GM23248 (cell line): ENCODE measurements around the gene HJV. TPM values are rescaled to one million over a fixed set of nuclear protein-coding genes. Genes with fewer than 3 reads are reported as not detected.

Experiments
- DNase-seq: peaks from one replicate; pipeline ENCODE4 v3.0.0-alpha.2; 2015
- H2AFZ ChIP-seq: fragments of 200-600 bp; sonication (generic); 2 replicates; pipeline ENCODE4 v1.6.1; 2016; ENCODE audit warnings: antibody characterized with exemption
- H3F3A ChIP-seq: fragments of 200-600 bp; sonication (generic); 2 replicates; pipeline ENCODE4 v1.6.1; 2016; ENCODE audit warnings: mild to moderate bottlenecking, antibody characterized with exemption, mixed run types; ENCODE audit not compliant: insufficient read depth
- H3K27ac ChIP-seq: fragments of 200-600 bp; sonication (generic); 2 replicates; pipeline ENCODE4 v1.5.1; 2016; ENCODE audit warnings: mild to moderate bottlenecking
- H3K27me3 ChIP-seq: fragments of 200-600 bp; sonication (generic); replicated peaks from 2 replicates; pipeline ENCODE4 v1.6.1; 2016; ENCODE audit warnings: mild to moderate bottlenecking; ENCODE audit not compliant: insufficient read depth
- H3K36me3 ChIP-seq: fragments of 200-600 bp; sonication (generic); 2 replicates; pipeline ENCODE4 v1.6.1; 2016; ENCODE audit warnings: low read depth, mild to moderate bottlenecking
- H3K4me1 ChIP-seq: fragments of 200-600 bp; sonication (generic); 2 replicates; pipeline ENCODE4 v1.6.1; 2016; ENCODE audit warnings: mild to moderate bottlenecking; ENCODE audit not compliant: insufficient read depth
- H3K4me2 ChIP-seq: fragments of 200-600 bp; sonication (generic); one replicate; pipeline ENCODE4 v1.6.1; 2016; ENCODE audit warnings: mild to moderate bottlenecking; ENCODE audit not compliant: unreplicated experiment
- H3K4me3 ChIP-seq: fragments of 200-600 bp; sonication (generic); 2 replicates; pipeline ENCODE4 v1.5.1; 2016; ENCODE audit warnings: mild to moderate bottlenecking
- H3K79me2 ChIP-seq: fragments of 200-600 bp; sonication (generic); 2 replicates; pipeline ENCODE4 v1.6.1; 2016; ENCODE audit warnings: mild to moderate bottlenecking; ENCODE audit not compliant: insufficient read depth
- H3K9ac ChIP-seq: fragments of 200-600 bp; sonication (generic); 2 replicates; pipeline ENCODE4 v1.6.1; 2016; ENCODE audit warnings: mild to moderate bottlenecking
- H3K9me2 ChIP-seq: fragments of 200-600 bp; sonication (generic); 2 replicates; pipeline ENCODE4 v1.6.1; 2016; ENCODE audit warnings: mixed run types, mild to moderate bottlenecking, moderate library complexity; ENCODE audit not compliant: insufficient read depth
- H3K9me3 ChIP-seq: fragments of 200-600 bp; sonication (generic); one replicate; pipeline ENCODE4 v1.6.1; 2017; ENCODE audit warnings: low read depth
- H4K20me1 ChIP-seq: fragments of 200-600 bp; sonication (generic); 2 replicates; pipeline ENCODE4 v1.6.0; 2016; ENCODE audit not compliant: insufficient read depth
- EZH2 ChIP-seq: fragments of 200-600 bp; sonication (generic); IDR thresholded peaks from 2 replicates; pipeline ENCODE4 v1.6.1; 2018; ENCODE audit warnings: antibody characterized with exemption, mild to moderate bottlenecking; ENCODE audit not compliant: insufficient read depth, poor library complexity, severe bottlenecking
- EZH2phosphoT487 ChIP-seq: fragments of 200-600 bp; sonication (generic); IDR thresholded peaks from 2 replicates; pipeline ENCODE4 v1.6.1; 2018; ENCODE audit warnings: antibody characterized with exemption, moderate library complexity, mild to moderate bottlenecking, low read depth; ENCODE audit not compliant: insufficient read depth
- WGBS, 2 experiments: methylation state at CpG; one replicate each; pipeline ENCODE4 v1.1.6; 2015 to 2017; ENCODE audit warnings: low lambda C conversion rate in 2 of 2, low coverage in 1 of 2; ENCODE audit errors: missing lambda C conversion rate in 2 of 2; 5-methylcytosine and 5-hydroxymethylcytosine counted together
- in situ Hi-C: fragments of 300-500 bp; cut with MboI; formaldehyde crosslinking; loops from 2 replicates; pipeline ENCODE4 v1.15.0; 2020
- polyA plus RNA-seq: library from polyadenylated mRNA; unstranded; fragments of >200 nt; fragmentation: Nextera tagmentation; extraction: Ambion mirVana; gene quantifications from 2 replicates; pipeline ENCODE4 v1.2.1, GENCODE V29; 2016
- total RNA-seq: library from RNA; depleted of rRNA; stranded (reverse); fragments of >200 nt; shearing (Covaris generic); gene quantifications from 2 replicates; pipeline ENCODE4 v1.2.3, GENCODE V29; 2014

The HJV gene
- total and polyA plus RNA-seq, 2 experiments from 2014 or later = not detected

DNA sequence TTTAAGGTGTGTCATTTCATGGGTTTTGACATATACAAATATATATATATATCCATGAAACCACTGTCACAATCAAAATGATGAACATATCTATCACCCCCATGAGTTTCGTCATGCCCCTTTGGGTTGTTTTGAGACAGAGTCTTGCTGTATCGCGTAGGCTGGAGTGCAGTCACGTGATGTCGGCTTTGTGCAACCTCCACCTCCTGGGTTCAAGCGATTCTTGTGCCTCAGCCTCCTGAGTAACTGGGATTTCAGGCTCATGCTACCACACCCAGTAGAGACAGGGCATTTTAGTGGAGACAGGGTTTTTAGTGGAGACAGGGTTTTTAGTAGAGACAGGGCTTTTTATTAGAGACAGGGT is 8.0 kb downstream of the HJV start:
- DNase-seq = no peak
- Histone ChIP-seq H2AFZ (no peak overlapping the region), H3F3A (peaks cover 25% of the 10 kb centered on the region), H3K27me3 (no peaks in the 10 kb centered on the region), H3K4me3 (no peak overlapping the region), H3K36me3 (no peaks in the 10 kb centered on the region), H3K79me2 (no peaks in the 10 kb centered on the region), H3K4me2 (peak overlapping the region; percentile 5), H3K9me3 (no peaks in the 10 kb centered on the region), H3K9ac (0 out of 2 replicates have a peak overlapping the region, but pooled peaks have one; percentile 8), H3K4me1 (peaks cover 19% of the 10 kb centered on the region), H4K20me1 (no peaks in the 10 kb centered on the region), H3K27ac (peak overlapping the region; percentile 40), H3K9me2 (no peaks in the 10 kb centered on the region)
- no peak for TF ChIP-seq EZH2
- in situ Hi-C loops = no loop called here
- WGBS, 2 experiments = 73 to 76% methylated on average over 6 of the region's 6 CpGs

DNA sequence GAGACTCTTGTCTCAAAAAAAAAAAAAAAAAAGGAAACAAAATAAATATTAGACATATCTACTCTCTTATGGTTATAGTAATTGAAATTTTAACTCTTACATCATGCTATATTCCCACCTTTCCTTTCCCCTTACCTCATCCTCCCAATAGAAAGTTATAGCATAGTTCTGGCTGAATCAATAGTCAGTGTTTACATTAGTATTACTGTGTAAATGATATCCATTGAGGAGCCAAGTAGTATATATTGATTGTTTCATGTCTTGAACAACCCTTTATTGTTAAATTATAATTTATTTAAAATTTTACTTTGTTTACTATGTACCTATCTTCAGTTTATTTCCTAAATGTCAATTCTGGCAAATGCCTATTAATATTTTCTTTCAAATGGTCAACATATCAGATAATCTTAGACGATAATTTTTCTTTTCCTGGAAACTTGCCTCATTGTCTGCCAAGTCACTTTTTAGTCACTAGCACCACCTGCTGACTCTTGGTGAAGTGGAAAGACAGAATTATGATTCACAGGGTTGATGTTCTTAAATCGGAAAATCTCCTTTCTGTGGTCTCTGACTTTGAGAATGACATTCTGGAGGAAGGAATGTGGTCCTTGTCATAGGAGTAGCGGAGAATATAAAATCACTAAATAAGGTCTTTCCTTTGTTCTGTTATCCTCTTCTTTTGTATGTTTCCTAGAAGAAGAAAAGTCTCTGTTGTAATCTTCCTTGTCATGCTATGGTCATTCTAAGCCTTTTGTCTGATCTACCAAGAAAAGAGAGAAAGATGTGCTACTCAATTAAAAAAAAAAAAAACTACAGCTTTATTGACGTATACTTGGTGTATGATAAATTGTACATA is 8.6 kb downstream of the HJV start:
- H3K27ac ChIP-seq = peak overlapping the region; percentile 40
- H3K4me2 ChIP-seq = peak overlapping the region; percentile 5
- no peak for TF ChIP-seq EZH2
- TF ChIP-seq EZH2phosphoT487 = no peak

DNA sequence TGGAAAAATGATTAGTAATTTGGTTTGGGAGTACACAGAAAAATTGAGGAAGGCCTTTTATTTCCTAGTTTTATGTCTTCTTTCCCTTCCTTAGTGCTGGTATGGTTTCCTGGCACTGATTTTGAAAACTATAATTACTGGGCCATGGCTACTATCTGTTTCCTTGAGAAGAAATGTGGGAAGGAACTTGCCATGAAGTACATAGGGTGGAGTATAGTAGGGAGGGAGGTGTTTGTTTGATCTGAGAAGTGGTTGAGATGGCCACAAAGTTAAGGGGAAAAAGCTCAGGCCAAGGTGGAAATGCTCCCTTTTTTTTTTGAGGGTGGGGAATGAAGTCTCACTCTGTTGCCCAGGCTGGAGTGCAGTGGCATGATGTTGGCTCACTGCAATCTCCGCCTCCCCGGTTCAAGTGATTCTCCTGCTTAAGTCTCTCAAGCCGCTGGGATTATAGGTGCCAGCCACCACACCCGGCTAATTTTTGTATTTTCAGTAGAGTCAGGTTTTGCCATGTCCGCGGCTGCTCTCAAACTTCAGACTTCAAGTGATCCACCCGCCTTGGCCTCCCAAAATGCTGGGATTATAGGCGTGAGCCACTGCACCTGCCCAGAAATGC is 11.3 kb downstream of the HJV start:
- Histone ChIP-seq H3K27me3 (no peaks in the 10 kb centered on the region), H3F3A (peaks cover 14% of the 10 kb centered on the region), H3K79me2 (no peaks in the 10 kb centered on the region), H3K4me3 (no peak overlapping the region), H2AFZ (peak overlapping the region; percentile 10; the same call in 1 of the 2 replicates), H3K9me3 (no peaks in the 10 kb centered on the region), H3K36me3 (no peaks in the 10 kb centered on the region), H3K4me2 (no peak overlapping the region), H3K9ac (no peak overlapping the region), H4K20me1 (no peaks in the 10 kb centered on the region), H3K9me2 (no peaks in the 10 kb centered on the region), H3K27ac (no peak overlapping the region), H3K4me1 (peaks cover 10% of the 10 kb centered on the region; the same call in 1 of the 2 replicates)
- in situ Hi-C loops = no loop called here
- DNase-seq = no peak
- no peak for TF ChIP-seq EZH2
- TF ChIP-seq EZH2phosphoT487 = no peak
- 91 to 93% methylated on average over 7 to 8 of the region's 8 CpGs for WGBS, 2 experiments

More for the DNA sequence above, 8.6 kb downstream of the HJV start:
- H3K9me2 ChIP-seq = no peaks in the 10 kb centered on the region
- peaks cover 25% of the 10 kb centered on the region for H3F3A ChIP-seq
- H3K9me3 ChIP-seq = no peaks in the 10 kb centered on the region
- no peaks in the 10 kb centered on the region for H3K27me3 ChIP-seq
- in situ Hi-C loops = no loop called here
- H4K20me1 ChIP-seq = no peaks in the 10 kb centered on the region
- no peaks in the 10 kb centered on the region for H3K36me3 ChIP-seq
- H2AFZ ChIP-seq = no peak overlapping the region
- no peaks in the 10 kb centered on the region for H3K79me2 ChIP-seq
- 0 to 2% methylated on average over 4 of the region's 4 CpGs for WGBS, 2 experiments
- H3K9ac ChIP-seq = 0 out of 2 replicates have a peak overlapping the region, but pooled peaks have one; percentile 8
- H3K4me1 ChIP-seq = peaks cover 19% of the 10 kb centered on the region
- peak; percentile 93 for DNase-seq
- H3K4me3 ChIP-seq = no peak overlapping the region

DNA sequence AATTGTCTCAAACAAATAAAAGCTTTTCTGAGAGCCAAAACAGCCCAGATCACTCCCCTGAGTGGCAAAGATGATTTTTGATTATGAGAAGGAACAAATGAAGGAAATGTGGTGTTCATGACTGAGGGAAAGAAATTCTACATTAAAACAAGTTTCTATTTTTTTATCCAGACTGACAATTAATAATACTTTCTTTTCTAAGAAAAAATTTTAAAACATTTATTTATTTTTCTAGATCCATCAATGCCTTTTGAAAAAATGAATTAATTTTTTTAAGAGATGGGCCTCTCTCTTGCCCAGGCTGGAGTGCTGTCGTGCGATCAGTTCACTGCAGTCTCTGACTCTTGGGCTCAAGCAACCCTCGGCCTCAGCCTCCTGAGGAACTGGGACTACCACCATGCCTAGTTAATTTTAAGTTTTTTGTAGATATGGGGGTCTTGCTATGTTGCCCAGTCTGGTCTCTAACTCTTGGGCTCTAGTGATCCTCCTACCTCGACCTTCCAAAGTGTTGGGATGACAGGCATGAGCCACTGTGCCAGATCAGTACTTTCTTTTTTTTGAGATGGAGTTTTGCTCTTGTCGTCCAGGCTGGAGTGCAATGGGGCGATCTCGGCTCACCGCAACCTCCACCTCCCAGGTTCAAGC is 13.9 kb downstream of the HJV start:
- H4K20me1 ChIP-seq = no peaks in the 10 kb centered on the region
- no peak overlapping the region for H3K27ac ChIP-seq
- 70 to 81% methylated on average over 8 of the region's 8 CpGs for WGBS, 2 experiments
- H3K9me2 ChIP-seq = no peaks in the 10 kb centered on the region
- no peaks in the 10 kb centered on the region for H3K27me3 ChIP-seq
- no peak overlapping the region for H3K4me2 ChIP-seq
- DNase-seq = no peak
- H3K4me3 ChIP-seq = no peak overlapping the region
- no peak for TF ChIP-seq EZH2phosphoT487
- no peak for TF ChIP-seq EZH2
- peaks cover 6% of the 10 kb centered on the region; the same call in 1 of the 2 replicates for H3F3A ChIP-seq
- no peaks in the 10 kb centered on the region for H3K9me3 ChIP-seq
- in situ Hi-C loops = no loop called here
- H3K4me1 ChIP-seq = 0 out of 2 replicates have a peak, but pooled peaks cover 3% of the 10 kb centered on the region
- no peaks in the 10 kb centered on the region for H3K79me2 ChIP-seq
- H2AFZ ChIP-seq = peak overlapping the region; percentile 84
- no peak overlapping the region for H3K9ac ChIP-seq
- no peaks in the 10 kb centered on the region for H3K36me3 ChIP-seq
